Transverse colon (tissue), 4 donors: ENCODE measurements around the gene SCAPER. TPM values are rescaled to one million over a fixed set of nuclear protein-coding genes. Genes with fewer than 3 reads are reported as not detected.
"Not testable (repeated sequence)": the region's sequence is repeated elsewhere in the genome, so short reads cannot be mapped to it uniquely, and the experiment has no call there.

Source experiments
- DNase-seq: peaks from one replicate; pipeline ENCODE4 v3.0.0-alpha.2; 2019
- H3K27ac ChIP-seq, 4 donors: fragments of 200-600 bp; sonication (generic); 2 replicates each; pipeline ENCODE4 v1.5.1; 2016 to 2018; ENCODE audit warnings: inconsistent platforms in 4 of 4
- H3K27me3 ChIP-seq: fragments of 200-600 bp; sonication (generic); 2 replicates; pipeline ENCODE4 v1.5.1; 2017; ENCODE audit warnings: inconsistent platforms
- H3K36me3 ChIP-seq, 4 donors: fragments of 200-600 bp; sonication (generic); 2 replicates each; pipeline ENCODE4 v1.5.1; 2017 to 2019; ENCODE audit warnings: inconsistent platforms in 4 of 4
- H3K4me1 ChIP-seq, 4 donors: fragments of 200-600 bp; sonication (generic); 2 replicates each; pipeline ENCODE4 v1.5.1; 2017 to 2020; ENCODE audit warnings: inconsistent platforms in 4 of 4
- H3K4me3 ChIP-seq, 4 donors: fragments of 200-600 bp; sonication (generic); 1 replicate in 1 of 4; 2 replicates in 3 of 4; pipeline versions ENCODE4 v1.5.1 to v1.6.1; 2017 to 2019; ENCODE audit warnings: inconsistent platforms in 4 of 4
- H3K9me3 ChIP-seq, 2 donors: fragments of 200-600 bp; sonication (generic); 2 replicates each; pipeline ENCODE4 v1.5.1; 2017 to 2019; ENCODE audit warnings: inconsistent platforms in 2 of 2
- CTCF ChIP-seq, 5 experiments: fragments of 200-600 bp in 3 of 5; fragments of 450-650 bp in 2 of 5; sonication (generic) in 3 of 5; IDR thresholded peaks; 1 replicate in 2 of 5; 2 replicates in 3 of 5; pipeline ENCODE4 v1.5.1; 2016 to 2017; ENCODE audit warnings: antibody characterized with exemption in 5 of 5, inconsistent platforms in 3 of 5, mild to moderate bottlenecking in 2 of 5, moderate library complexity in 1 of 5
- EP300 ChIP-seq: sonication (generic); formaldehyde crosslinking; IDR thresholded peaks from one replicate; pipeline ENCODE4 v1.6.1; 2017; ENCODE audit warnings: antibody characterized with exemption, low read depth
- POLR2A ChIP-seq: fragments of 450-650 bp; IDR thresholded peaks from one replicate; pipeline ENCODE4 v1.6.1; 2016; ENCODE audit warnings: antibody characterized with exemption, mild to moderate bottlenecking, moderate library complexity
- POLR2AphosphoS5 ChIP-seq, 3 donors: sonication (generic); formaldehyde crosslinking; IDR thresholded peaks; one replicate each; pipeline ENCODE4 v1.6.1; 2016; ENCODE audit warnings: antibody characterized with exemption in 3 of 3
- WGBS, 2 donors: methylation state at CpG; one replicate each; pipeline ENCODE4 v1.1.5; 2018; ENCODE audit warnings: low coverage in 1 of 2; 5-methylcytosine and 5-hydroxymethylcytosine counted together
- in situ Hi-C, 4 donors: fragments of 200-750 bp; cut with MboI; loops; one replicate each; pipeline versions ENCODE4 v1.15.0 to v1.15.1; 2017; ENCODE audit warnings: low sequenced_read_pairs in 3 of 4, low pct_ligation_motif_present in 1 of 4, low pct_unique_long_range_greater_than_20kb in 1 of 4
- intact Hi-C: fragments of 100-400 bp; cut with DNase I; formaldehyde crosslinking; loops from one replicate; pipeline ENCODE4 v1.15.1; 2023; ENCODE audit warnings: low total_unique reads
- small RNA-seq, 4 donors: library from RNA; depleted of rRNA; stranded (forward); fragments of <200 nt; gene quantifications; one replicate each; pipeline ENCODE3, GENCODE V24; 2016
- total RNA-seq, 4 donors: library from RNA; depleted of rRNA; stranded (reverse); fragments of >200 nt; gene quantifications; one replicate each; pipeline ENCODE4 v1.1.0, GENCODE V29; 2016

SCAPER gene
- total RNA-seq, 4 donors from 2014 or later = 31.8 to 121 (median 48.7) TPM

GRCh38 chr15:76303909-76304308 lies 601.2 kb downstream of the SCAPER start:
- Histone ChIP-seq H3K4me3 (no peak overlapping the region), H3K27me3 (no peaks in the 10 kb centered on the region), H3K4me1 (peaks cover 2 to 12% (median 4%) of the 10 kb centered on the region in 4 donors), H3K27ac (no peak overlapping the region), H3K9me3 (no peaks in the 10 kb centered on the region), H3K36me3 (no peaks in the 10 kb centered on the region)
- TF ChIP-seq CTCF (IDR thresholded peaks at IDR 0.05) (no peak), POLR2A (no peak), EP300 (no peak), POLR2AphosphoS5 (IDR thresholded peaks at IDR 0.05) (no peak)
- in situ Hi-C loops (no loop called here), intact Hi-C loops (no loop called here)
- no peak for DNase-seq
- 83% methylated on average over 1 of the region's 1 CpG for WGBS, 2 donors

GRCh38 chr15:76299786-76300185 lies 605.4 kb downstream of the SCAPER start:
- in situ Hi-C loops = no loop called here
- 88% methylated on average over 1 of the region's 1 CpG; no CpG with 5 or more reads in 1 of the 2 donors for WGBS, 2 donors
- peak overlapping the region in 1 of 4 donors; percentile 18 for H3K27ac ChIP-seq

GRCh38 chr15:76298986-76299385 lies 606.2 kb downstream of the SCAPER start:
- peak overlapping the region in 3 of 4 donors; percentile 13 to 18 (median 18) for H3K27ac ChIP-seq
- in situ Hi-C loops = no loop called here
- no peak for DNase-seq
- peaks cover 0 to 26% (median 3%) of the 10 kb centered on the region in 4 donors for H3K4me1 ChIP-seq
- no peaks in the 10 kb centered on the region for H3K27me3 ChIP-seq
- no peak overlapping the region for H3K4me3 ChIP-seq
- H3K9me3 ChIP-seq = no peaks in the 10 kb centered on the region
- H3K36me3 ChIP-seq = no peaks in the 10 kb centered on the region
- TF ChIP-seq EP300 (no peak), POLR2AphosphoS5 (IDR thresholded peaks at IDR 0.05) (no peak), CTCF (IDR thresholded peaks at IDR 0.05) (no peak), POLR2A (no peak)
- intact Hi-C loops = no loop called here
- 54 to 72% methylated on average over 3 of the region's 3 CpGs for WGBS, 2 donors

More at GRCh38 chr15:76299786-76300185, 605.4 kb downstream of the SCAPER start:
- Histone ChIP-seq H3K9me3 (no peaks in the 10 kb centered on the region), H3K4me3 (no peak overlapping the region), H3K4me1 (peaks cover 0 to 24% (median 3%) of the 10 kb centered on the region in 4 donors), H3K36me3 (no peaks in the 10 kb centered on the region), H3K27me3 (no peaks in the 10 kb centered on the region)
- intact Hi-C loops = no loop called here
- no peak for DNase-seq
- TF ChIP-seq POLR2AphosphoS5 (IDR thresholded peaks at IDR 0.05) = no peak
- TF ChIP-seq POLR2A = no peak
- no peak for TF ChIP-seq CTCF (IDR thresholded peaks at IDR 0.05)
- TF ChIP-seq EP300 = no peak

GRCh38 chr15:76297951-76298350 lies 607.2 kb downstream of the SCAPER start:
- H3K4me3 ChIP-seq, DNase-seq, H3K27me3 ChIP-seq, H3K9me3 ChIP-seq, H3K27ac ChIP-seq, in situ Hi-C loops, intact Hi-C loops, H3K36me3 ChIP-seq: not testable (repeated sequence)
- 90 to 100% methylated on average over 1 to 4 of the region's 4 CpGs for WGBS, 2 donors
- peaks cover 0 to 28% (median 3%) of the 10 kb centered on the region in 4 donors for H3K4me1 ChIP-seq

Small RNAs within 50 kb of the gene (small RNA-seq; reads per million reads assigned to genes)
- gene AC090751.1 (0 reads per million in 4 donors), gene MIR3713 (0 reads per million in 4 donors)

Other genes starting within 250 kb of the SCAPER start
- gene RCN2, start 26.4 kb upstream of the SCAPER start, total RNA-seq = 10 to 100 TPM; 12.7 to 34.3 (median 18.5) TPM
- 10 to 100 TPM in 1 of 4 donors, 1 to 10 TPM in 3; 1.4 to 35.2 (median 8.7) TPM for gene PSTPIP1, start 89.8 kb upstream of the SCAPER start, total RNA-seq
- 1,000 to 10,000 TPM in 1 of 4 donors, 100 to 1,000 TPM in 3; 365 to 1,069 (median 676) TPM for gene TSPAN3, start 165.8 kb upstream of the SCAPER start, total RNA-seq